ENCODE results near the gene KANSL1.

GRCh38 chr17:46033392-46033791 is 159.8 kb downstream of the KANSL1 start:
- TF ChIP-seq CTCF (conservative IDR thresholded peaks at IDR 0.05; ENCODE audit: low read depth in 2 of 2) = no peak
- TF ChIP-seq CREB1 (CRISPR knock-in tag; IDR thresholded peaks at IDR 0.05; ENCODE audit: low read depth) = no peak
- no peak for TF ChIP-seq STAT1 (IDR thresholded peaks at IDR 0.05; ENCODE audit: unreplicated experiment)
